BE2C (cell line): ENCODE measurements around the gene LETM1.

ENCODE experiments used
- DNase-seq: peaks from one replicate; pipeline ENCODE4 v3.0.0-alpha.2; 2020
- H3K27me3 ChIP-seq: fragments of 250-450 bp; sonication (Bioruptor Pico); 2 replicates; pipeline ENCODE4 v1.5.1; 2020; ENCODE audit warnings: mild to moderate bottlenecking
- H3K36me3 ChIP-seq: fragments of 250-450 bp; sonication (Bioruptor Pico); 2 replicates; pipeline ENCODE4 v1.5.1; 2020; ENCODE audit warnings: mild to moderate bottlenecking
- H3K4me1 ChIP-seq: fragments of 250-450 bp; sonication (Bioruptor Pico); 2 replicates; pipeline ENCODE4 v1.5.1; 2020
- H3K4me3 ChIP-seq: 2 replicates; pipeline ENCODE4 v1.5.1; 2011; ENCODE audit warnings: low read depth, low read length
- H3K9me3 ChIP-seq: fragments of 250-450 bp; sonication (Bioruptor Pico); 2 replicates; pipeline ENCODE4 v1.5.1; 2020
- CTCF ChIP-seq: IDR thresholded peaks from 2 replicates; pipeline ENCODE4 v1.5.1; 2012; ENCODE audit warnings: mild to moderate bottlenecking, low read depth, low read length

LETM1 gene

GRCh38 chr4:1792158-1792831 lies 63.7 kb downstream of the LETM1 start:
- DNase-seq, result no peak
- Histone ChIP-seq H3K36me3 (no peaks in the 10 kb centered on the region), H3K4me1 (no peaks in the 10 kb centered on the region), H3K27me3 (peaks cover 32% of the 10 kb centered on the region), H3K4me3 (no peak overlapping the region), H3K9me3 (no peaks in the 10 kb centered on the region)
- no peak for TF ChIP-seq CTCF

GRCh38 chr4:1790005-1790404 lies 66.0 kb downstream of the LETM1 start:
- Histone ChIP-seq H3K36me3 (no peaks in the 10 kb centered on the region), H3K4me1 (no peaks in the 10 kb centered on the region), H3K9me3 (no peaks in the 10 kb centered on the region), H3K4me3 (no peak overlapping the region), H3K27me3 (peaks cover 15% of the 10 kb centered on the region)
- DNase-seq, result no peak
- TF ChIP-seq CTCF, result no peak

GRCh38 chr4:1789552-1789951 lies 66.4 kb downstream of the LETM1 start:
- no peaks in the 10 kb centered on the region for H3K9me3 ChIP-seq
- H3K4me1 ChIP-seq, result no peaks in the 10 kb centered on the region
- H3K36me3 ChIP-seq, result no peaks in the 10 kb centered on the region
- no peak for TF ChIP-seq CTCF
- no peak for DNase-seq
- peaks cover 10% of the 10 kb centered on the region for H3K27me3 ChIP-seq
- no peak overlapping the region for H3K4me3 ChIP-seq

- TF ChIP-seq CTCF, result no peak
- DNase-seq, result no peak
- Histone ChIP-seq H3K9me3 (no peaks in the 10 kb centered on the region), H3K4me1 (no peaks in the 10 kb centered on the region), H3K36me3 (no peaks in the 10 kb centered on the region), H3K27me3 (no peaks in the 10 kb centered on the region; the same call in 1 of the 2 replicates), H3K4me3 (no peak overlapping the region)
These were observed 67.5 kb downstream of the LETM1 start for GRCh38 chr4:1788254-1788973.

- Histone ChIP-seq H3K27me3 (no peaks in the 10 kb centered on the region; the same call in 1 of the 2 replicates), H3K9me3 (no peaks in the 10 kb centered on the region), H3K36me3 (no peaks in the 10 kb centered on the region), H3K4me1 (no peaks in the 10 kb centered on the region), H3K4me3 (no peak overlapping the region)
- no peak for TF ChIP-seq CTCF
- no peak for DNase-seq
These were observed 68.4 kb downstream of the LETM1 start for GRCh38 chr4:1787411-1788077.
